SH-SY5Y (cell line): Measurements from ENCODE around the gene ZCCHC24.

Source experiments
- GATA2 ChIP-seq: IDR thresholded peaks from 2 replicates; pipeline ENCODE4 v1.6.1; 2011; ENCODE audit warnings: mild to moderate bottlenecking, low read depth, low read length
- GATA3 ChIP-seq: IDR thresholded peaks from 2 replicates; pipeline ENCODE4 v1.6.1; 2011; ENCODE audit warnings: low read depth, mild to moderate bottlenecking, low read length, moderate library complexity

GRCh38 chr10:79407423-79407796 is 38.0 kb downstream of the ZCCHC24 start:
- TF ChIP-seq GATA3, result no peak
- no peak for TF ChIP-seq GATA2
